Measurements from ENCODE around the gene ARTN.

The ARTN gene

GRCh38 chr1:43900386-43900785 lies 33.2 kb upstream of the ARTN start:
- DNase-seq (ENCODE audit: extremely low read depth, low read depth), result no peak
- TF ChIP-seq, protein P1, sequence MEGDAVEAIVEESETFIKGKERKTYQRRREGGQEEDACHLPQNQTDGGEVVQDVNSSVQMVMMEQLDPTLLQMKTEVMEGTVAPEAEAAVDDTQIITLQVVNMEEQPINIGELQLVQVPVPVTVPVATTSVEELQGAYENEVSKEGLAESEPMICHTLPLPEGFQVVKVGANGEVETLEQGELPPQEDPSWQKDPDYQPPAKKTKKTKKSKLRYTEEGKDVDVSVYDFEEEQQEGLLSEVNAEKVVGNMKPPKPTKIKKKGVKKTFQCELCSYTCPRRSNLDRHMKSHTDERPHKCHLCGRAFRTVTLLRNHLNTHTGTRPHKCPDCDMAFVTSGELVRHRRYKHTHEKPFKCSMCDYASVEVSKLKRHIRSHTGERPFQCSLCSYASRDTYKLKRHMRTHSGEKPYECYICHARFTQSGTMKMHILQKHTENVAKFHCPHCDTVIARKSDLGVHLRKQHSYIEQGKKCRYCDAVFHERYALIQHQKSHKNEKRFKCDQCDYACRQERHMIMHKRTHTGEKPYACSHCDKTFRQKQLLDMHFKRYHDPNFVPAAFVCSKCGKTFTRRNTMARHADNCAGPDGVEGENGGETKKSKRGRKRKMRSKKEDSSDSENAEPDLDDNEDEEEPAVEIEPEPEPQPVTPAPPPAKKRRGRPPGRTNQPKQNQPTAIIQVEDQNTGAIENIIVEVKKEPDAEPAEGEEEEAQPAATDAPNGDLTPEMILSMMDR (IDR thresholded peaks at IDR 0.05; ENCODE audit: low read depth, low read length, missing control alignments), result no peak
- no peak overlapping the region for H3K4me3 ChIP-seq (replicated peaks; ENCODE audit: low read depth, low read length)

DNA sequence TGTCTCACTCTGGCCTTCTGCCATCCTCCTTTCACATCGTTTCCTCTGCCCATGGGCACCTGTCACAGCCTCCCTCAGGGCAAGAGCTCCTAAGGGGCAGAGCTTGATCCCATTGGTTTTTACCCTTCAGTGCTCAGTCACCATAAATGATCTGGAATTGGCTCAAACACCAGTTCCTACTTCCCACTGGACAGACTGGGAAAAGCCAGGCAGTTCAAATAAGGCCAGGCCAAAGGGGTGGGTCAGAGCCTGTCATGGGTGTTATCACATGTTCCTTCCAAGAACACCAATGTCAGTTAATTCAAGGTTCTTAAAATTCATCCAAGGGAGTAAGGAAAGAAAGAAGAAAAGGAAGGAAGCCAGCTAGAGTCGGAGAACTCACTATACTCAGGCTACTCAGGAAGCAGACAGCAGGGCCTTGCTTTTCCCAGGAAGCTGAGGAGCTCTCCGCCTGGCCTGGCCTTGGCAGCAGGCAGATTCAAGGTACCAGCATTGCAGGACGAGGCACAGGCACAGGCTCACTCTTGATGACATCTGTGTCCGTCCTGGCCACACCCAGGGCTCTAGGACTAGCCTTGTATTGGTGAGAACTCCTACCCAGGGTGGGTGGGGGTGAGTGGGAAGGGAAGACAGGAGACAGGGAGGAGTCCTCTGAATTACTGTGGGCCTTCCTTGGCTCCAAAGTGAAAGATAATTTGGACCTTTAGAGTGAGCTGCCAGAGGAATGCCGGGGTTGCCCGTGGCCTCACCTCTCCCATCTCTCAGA lies 32.2 kb upstream of the ARTN start:
- DNase-seq (ENCODE audit: extremely low read depth, low read depth), result no peak
- no peak overlapping the region for H3K4me3 ChIP-seq (replicated peaks; ENCODE audit: low read depth, low read length)
- TF ChIP-seq, protein P1 (IDR thresholded peaks at IDR 0.05; ENCODE audit: low read depth, low read length, missing control alignments), result no peak

DNA sequence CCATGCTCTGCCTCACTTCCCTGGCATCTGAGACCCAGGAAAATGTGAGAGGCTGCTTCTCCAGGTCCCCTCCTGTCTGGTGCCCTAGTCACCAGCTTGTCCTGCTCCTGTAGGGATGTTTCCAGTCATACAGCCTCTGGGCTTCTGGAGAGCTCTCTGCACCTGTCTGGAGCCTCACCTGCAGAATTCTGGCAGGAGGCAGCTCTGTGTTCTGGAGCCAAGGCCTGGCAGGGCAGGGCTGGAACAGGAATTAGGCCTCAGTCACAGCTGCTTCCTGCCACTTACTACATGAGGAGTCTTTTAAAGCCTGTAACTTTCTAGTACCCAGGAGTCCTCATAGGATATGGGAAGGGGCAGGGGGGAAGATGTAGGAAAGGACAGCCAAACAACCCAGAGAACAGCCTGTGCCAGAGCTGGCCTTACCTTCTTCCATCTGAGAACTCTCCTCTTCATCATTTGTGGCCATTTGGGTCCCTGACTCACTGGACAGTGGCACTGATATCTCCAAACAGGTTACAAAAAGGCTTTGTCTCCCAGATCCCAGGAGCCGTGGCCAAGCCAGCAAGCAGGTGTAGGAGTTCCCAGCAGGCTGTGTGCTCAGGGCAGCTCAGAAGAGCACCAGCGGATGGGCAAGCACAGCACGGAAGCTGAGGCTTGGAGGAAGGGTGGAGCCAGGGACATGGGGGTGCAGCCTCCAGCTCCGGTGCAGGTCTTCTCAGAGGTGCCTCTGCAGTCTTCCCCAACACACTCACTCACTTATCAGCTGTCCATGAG lies 31.4 kb upstream of the ARTN start:
- TF ChIP-seq, protein P1 (IDR thresholded peaks at IDR 0.05; ENCODE audit: low read depth, low read length, missing control alignments), result no peak
- no peak overlapping the region for H3K4me3 ChIP-seq (replicated peaks; ENCODE audit: low read depth, low read length)
- no peak for DNase-seq (ENCODE audit: extremely low read depth, low read depth)

GRCh38 chr1:43904660-43905551 lies 28.7 kb upstream of the ARTN start:
- DNase-seq (ENCODE audit: extremely low read depth, low read depth), result no peak
- TF ChIP-seq, protein P1 (IDR thresholded peaks at IDR 0.05; ENCODE audit: low read depth, low read length, missing control alignments), result no peak
- H3K4me3 ChIP-seq (replicated peaks; ENCODE audit: low read depth, low read length), result no peak overlapping the region

- no peak overlapping the region for H3K4me3 ChIP-seq (replicated peaks; ENCODE audit: low read depth, low read length)
- DNase-seq (ENCODE audit: extremely low read depth, low read depth), result no peak
- TF ChIP-seq, protein P1 (IDR thresholded peaks at IDR 0.05; ENCODE audit: low read depth, low read length, missing control alignments), result no peak
Observed at GRCh38 chr1:43908226-43908625, 25.4 kb upstream of the ARTN start.

DNA sequence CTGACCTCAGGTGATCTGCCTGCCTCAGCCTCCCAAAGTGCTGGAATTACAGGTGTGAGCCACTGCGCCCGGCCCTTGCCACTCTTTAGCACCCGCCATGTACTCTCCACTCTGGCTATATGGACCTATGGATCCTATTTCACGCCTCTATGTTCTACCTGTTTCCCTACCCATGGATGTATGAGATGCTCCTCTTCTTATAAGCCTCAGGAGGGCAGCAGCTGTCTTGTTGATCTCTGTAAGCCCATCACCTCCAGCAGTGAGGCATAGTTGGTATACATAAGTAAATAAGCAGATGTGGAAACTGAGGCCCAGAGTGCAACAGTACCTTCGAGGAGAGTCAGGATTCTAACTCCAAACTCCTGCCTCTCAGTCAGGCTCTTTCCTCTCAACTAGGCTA lies 24.7 kb upstream of the ARTN start:
- no peak for DNase-seq (ENCODE audit: extremely low read depth, low read depth)
- TF ChIP-seq, protein P1 (IDR thresholded peaks at IDR 0.05; ENCODE audit: low read depth, low read length, missing control alignments), result no peak

More for the DNA sequence above, 24.7 kb upstream of the ARTN start:
- no peak overlapping the region for H3K4me3 ChIP-seq (replicated peaks; ENCODE audit: low read depth, low read length)
